Upper lobe of right lung (tissue), 1 donor: ENCODE results near the gene PANK3. TPM values are rescaled to one million over a fixed set of nuclear protein-coding genes. Genes with fewer than 3 reads are reported as not detected.

ENCODE experiments used
- ATAC-seq: fragments of 200-7000 bp; cut with Tn5 transposase; one replicate; pipeline ENCODE4 v1.9.1; 2020; ENCODE audit warnings: mild to moderate bottlenecking, moderate library complexity
- DNase-seq: peaks from one replicate; pipeline ENCODE4 v3.0.0-alpha.2; 2020
- H3K27ac ChIP-seq: fragments of 200-600 bp; one replicate; pipeline ENCODE4 v1.8.0; 2022
- H3K27me3 ChIP-seq: fragments of 200-600 bp; one replicate; pipeline ENCODE4 v1.8.0; 2022; ENCODE audit warnings: mild to moderate bottlenecking
- H3K36me3 ChIP-seq: fragments of 200-600 bp; one replicate; pipeline ENCODE4 v1.8.0; 2022
- H3K4me1 ChIP-seq: fragments of 200-600 bp; one replicate; pipeline ENCODE4 v1.8.0; 2022
- H3K4me3 ChIP-seq: fragments of 200-600 bp; one replicate; pipeline ENCODE4 v1.8.0; 2022; ENCODE audit warnings: mild to moderate bottlenecking
- H3K9me3 ChIP-seq: fragments of 200-600 bp; one replicate; pipeline ENCODE4 v1.8.0; 2022
- intact Hi-C: fragments of 100-400 bp; cut with DNase I; formaldehyde crosslinking; loops from one replicate; pipeline ENCODE4 v1.11.0; 2022
- long read RNA-seq: library from polyadenylated mRNA; unstranded; transcript quantifications from one replicate; pipeline ENCODE4 v2.0.0, GENCODE V29; 2021
- total RNA-seq: library from RNA; stranded (reverse); fragmentation: NEBNext Ultra II Directional; extraction: Animal tissue kit (Norgen Biotek cat#: 25700); gene quantifications from one replicate; pipeline ENCODE4 v1.2.1, GENCODE V29; 2021
- TF ChIP-seq, protein P1 (sequence below): fragments of 200-600 bp; IDR thresholded peaks from one replicate; pipeline ENCODE4 v1.8.0; 2022; ENCODE audit warnings: antibody characterized with exemption
- donor health status: DM: no; HTN: yes; CAD: no; lungs with severe emphysema.

Gene PANK3
- 64.3 TPM for total RNA-seq
- long read RNA-seq, full-length matches to known transcripts = 9 of 12 reads
- long read RNA-seq, partial matches to known transcripts = 1 of 12 reads
- long read RNA-seq, other reads (novel, unspliced or antisense) = 2 of 12 reads

DNA sequence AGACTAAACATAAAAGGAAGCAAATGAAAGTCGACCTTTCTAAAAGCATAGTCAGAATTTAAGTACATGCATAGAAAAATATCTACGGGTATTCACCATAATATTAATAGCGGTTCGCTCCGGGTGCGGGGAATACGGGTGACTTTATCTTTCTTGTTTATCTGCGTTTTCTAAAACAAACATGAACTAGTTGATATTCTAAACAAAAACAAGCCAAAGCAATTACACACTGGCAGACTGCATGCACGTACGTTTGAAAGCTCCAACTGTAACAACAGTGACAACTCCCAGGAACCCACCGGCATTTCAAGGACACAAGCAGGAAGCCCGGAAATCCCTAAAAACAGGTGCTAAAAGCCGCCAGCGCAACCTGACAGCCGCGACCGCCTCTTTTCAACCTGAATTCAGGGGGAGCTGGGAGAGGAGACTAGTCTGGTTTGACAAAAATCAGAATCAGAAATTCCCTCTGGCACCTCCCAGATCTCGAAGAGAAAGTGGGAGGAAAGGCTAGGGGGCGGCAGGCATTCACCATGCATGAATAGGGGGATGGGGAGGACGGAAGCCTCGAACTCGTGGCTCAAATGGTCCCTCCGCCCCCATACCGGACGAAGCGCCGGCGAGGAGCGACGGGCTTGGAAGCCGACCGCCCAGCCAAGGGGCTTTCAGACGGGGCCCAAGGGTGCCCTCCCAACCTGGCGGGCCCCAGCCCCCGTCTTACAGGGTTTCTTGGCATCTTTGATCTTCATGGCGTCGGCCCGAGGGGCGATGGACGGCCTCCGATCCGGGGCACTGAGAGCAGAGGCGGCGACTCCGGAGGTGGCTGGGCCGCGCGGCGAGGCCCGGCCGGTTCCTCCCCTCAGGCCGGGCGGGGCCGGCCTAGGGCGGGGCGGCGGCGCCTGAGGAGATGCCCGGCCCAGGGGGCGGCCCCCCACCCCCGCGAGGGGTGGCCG is at the start of gene PANK3:
Gene PANK3, minus strand, starts transcription at position 831 of the 950 bp plus-strand sequence. Its CDS starts 85 bp downstream, at position 746.
- intact Hi-C loops = no loop called here
- H3K36me3 ChIP-seq = no peaks in the 10 kb centered on the region
- no peaks in the 10 kb centered on the region for H3K9me3 ChIP-seq
- ATAC-seq (peak; percentile 91), DNase-seq (no peak)
- peaks cover 17% of the 10 kb centered on the region for H3K4me1 ChIP-seq
- no peaks in the 10 kb centered on the region for H3K27me3 ChIP-seq
- TF ChIP-seq, protein P1, sequence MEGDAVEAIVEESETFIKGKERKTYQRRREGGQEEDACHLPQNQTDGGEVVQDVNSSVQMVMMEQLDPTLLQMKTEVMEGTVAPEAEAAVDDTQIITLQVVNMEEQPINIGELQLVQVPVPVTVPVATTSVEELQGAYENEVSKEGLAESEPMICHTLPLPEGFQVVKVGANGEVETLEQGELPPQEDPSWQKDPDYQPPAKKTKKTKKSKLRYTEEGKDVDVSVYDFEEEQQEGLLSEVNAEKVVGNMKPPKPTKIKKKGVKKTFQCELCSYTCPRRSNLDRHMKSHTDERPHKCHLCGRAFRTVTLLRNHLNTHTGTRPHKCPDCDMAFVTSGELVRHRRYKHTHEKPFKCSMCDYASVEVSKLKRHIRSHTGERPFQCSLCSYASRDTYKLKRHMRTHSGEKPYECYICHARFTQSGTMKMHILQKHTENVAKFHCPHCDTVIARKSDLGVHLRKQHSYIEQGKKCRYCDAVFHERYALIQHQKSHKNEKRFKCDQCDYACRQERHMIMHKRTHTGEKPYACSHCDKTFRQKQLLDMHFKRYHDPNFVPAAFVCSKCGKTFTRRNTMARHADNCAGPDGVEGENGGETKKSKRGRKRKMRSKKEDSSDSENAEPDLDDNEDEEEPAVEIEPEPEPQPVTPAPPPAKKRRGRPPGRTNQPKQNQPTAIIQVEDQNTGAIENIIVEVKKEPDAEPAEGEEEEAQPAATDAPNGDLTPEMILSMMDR = no peak
- peak within 1 kb of the TSS; percentile 94 for H3K27ac ChIP-seq
- H3K4me3 ChIP-seq = peak within 1 kb of the TSS; percentile 90

DNA sequence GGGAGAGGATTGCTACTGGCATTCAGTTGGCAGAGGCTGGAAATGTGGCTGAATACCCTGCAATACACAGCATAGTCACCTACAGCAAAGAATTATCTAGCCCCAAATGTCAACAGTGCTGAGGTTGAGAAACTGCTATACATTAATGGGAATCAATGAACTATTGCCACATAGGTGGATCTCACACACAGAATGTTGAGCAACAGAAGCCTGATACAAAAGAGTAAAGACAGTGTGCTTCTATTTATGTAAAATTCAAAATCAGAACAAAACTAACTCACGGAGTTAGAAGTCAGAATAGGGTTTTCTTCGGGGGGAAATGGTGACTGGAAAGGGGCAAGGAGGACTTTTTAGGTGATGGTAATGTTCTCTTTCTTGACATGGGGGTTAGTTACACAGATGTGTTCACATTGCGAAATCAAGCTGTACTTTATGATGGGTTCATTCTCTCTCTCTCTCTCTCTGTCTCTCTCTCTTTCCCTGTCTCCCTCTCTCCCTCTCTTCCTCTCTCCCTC is 45.7 kb upstream of the PANK3 start:
- intact Hi-C loops = no loop called here
- H3K27ac ChIP-seq = no peak overlapping the region
- DNase-seq (no peak), ATAC-seq (no peak)
- H3K9me3 ChIP-seq = no peaks in the 10 kb centered on the region
- TF ChIP-seq, protein P1 = no peak
- no peak overlapping the region for H3K4me3 ChIP-seq
- H3K4me1 ChIP-seq = no peaks in the 10 kb centered on the region
- H3K27me3 ChIP-seq = no peaks in the 10 kb centered on the region
- no peaks in the 10 kb centered on the region for H3K36me3 ChIP-seq

DNA sequence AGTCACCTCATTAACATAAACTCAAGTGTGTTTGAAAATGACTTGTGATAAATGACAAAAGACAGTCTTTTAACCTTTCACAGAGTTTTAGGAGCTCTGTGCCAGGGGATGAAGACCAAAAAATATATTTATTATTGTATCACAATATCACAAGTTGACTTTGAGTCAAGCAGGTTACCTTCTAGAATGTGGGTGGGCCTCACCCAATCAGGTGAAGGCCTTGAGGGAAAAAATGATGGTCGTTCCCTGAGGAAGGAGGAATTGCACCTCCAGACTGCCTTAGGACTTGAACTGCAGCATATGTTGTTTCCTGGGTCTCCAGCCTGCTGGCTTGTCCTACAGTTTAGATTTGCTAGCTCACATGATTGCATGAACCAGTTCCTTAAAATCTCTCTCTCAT is 41.6 kb upstream of the PANK3 start:
- TF ChIP-seq, protein P1 = no peak
- DNase-seq = no peak
- Histone ChIP-seq H3K4me1 (no peaks in the 10 kb centered on the region), H3K27me3 (no peaks in the 10 kb centered on the region), H3K9me3 (no peaks in the 10 kb centered on the region), H3K4me3 (no peak overlapping the region), H3K36me3 (no peaks in the 10 kb centered on the region), H3K27ac (no peak overlapping the region)
- ATAC-seq = no peak
- intact Hi-C loops = no loop called here

DNA sequence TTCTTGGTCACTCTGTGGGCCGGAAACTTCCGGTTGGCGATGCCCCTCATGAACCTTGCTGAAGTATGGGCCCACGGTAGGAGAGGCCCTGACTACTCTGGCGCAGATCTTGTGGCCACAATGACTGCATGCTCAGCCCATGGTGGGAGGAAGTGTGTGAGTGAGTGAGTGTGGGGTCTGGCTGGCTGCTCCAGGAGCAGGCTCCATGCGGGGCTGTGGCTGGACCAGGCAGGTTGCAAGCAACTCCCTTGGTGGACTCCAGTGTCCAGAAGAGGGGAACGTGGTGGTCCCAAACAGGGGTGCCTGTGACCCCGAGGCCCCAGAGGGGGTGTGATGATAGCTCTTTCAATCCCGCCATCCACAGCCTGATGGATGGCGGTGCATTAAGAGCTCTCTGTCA is 35.5 kb upstream of the PANK3 start:
- no peak overlapping the region for H3K27ac ChIP-seq
- H3K4me1 ChIP-seq = no peaks in the 10 kb centered on the region
- DNase-seq (no peak), ATAC-seq (peak; percentile 20)
- TF ChIP-seq, protein P1 = no peak
- no peaks in the 10 kb centered on the region for H3K27me3 ChIP-seq
- intact Hi-C loops = no loop called here
- no peaks in the 10 kb centered on the region for H3K36me3 ChIP-seq
- H3K4me3 ChIP-seq = no peak overlapping the region
- no peaks in the 10 kb centered on the region for H3K9me3 ChIP-seq

DNA sequence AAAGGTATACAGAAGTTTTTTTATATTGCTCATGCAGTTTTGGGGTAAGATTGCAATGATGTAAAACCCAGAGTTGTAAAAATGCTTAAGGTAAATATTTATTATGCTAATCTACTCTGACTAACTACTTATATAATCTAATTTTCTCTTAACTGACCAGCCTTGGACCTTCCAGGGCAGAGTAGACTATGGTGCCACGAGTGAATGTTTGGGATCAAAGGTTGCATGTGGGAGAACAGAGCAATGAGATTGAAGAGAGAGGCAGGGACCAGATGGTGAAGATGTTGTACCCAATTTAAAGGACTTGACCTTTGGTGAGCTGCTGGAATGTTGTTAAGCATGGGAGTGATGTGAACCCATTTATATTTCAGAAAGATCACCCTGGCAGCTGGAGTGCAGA is 34.8 kb upstream of the PANK3 start:
- H3K9me3 ChIP-seq = no peaks in the 10 kb centered on the region
- intact Hi-C loops = no loop called here
- TF ChIP-seq, protein P1 = no peak
- no peak overlapping the region for H3K27ac ChIP-seq
- DNase-seq (no peak), ATAC-seq (no peak)
- no peaks in the 10 kb centered on the region for H3K4me1 ChIP-seq
- no peaks in the 10 kb centered on the region for H3K36me3 ChIP-seq
- H3K27me3 ChIP-seq = no peaks in the 10 kb centered on the region
- H3K4me3 ChIP-seq = no peak overlapping the region
